Measurements from ENCODE around the gene MRPL34.
"Not testable (repeated sequence)": the region's sequence is repeated elsewhere in the genome, so short reads cannot be mapped to it uniquely, and the experiment has no call there.

The MRPL34 gene

GRCh38 chr19:17305517-17306284 is at the start of gene MRPL34:
TSS of gene MRPL34 (plus strand) at chr19:17305872. CDS start at chr19:17305893, 21 bp downstream.
- peak; percentile 89 for DNase-seq

DNA sequence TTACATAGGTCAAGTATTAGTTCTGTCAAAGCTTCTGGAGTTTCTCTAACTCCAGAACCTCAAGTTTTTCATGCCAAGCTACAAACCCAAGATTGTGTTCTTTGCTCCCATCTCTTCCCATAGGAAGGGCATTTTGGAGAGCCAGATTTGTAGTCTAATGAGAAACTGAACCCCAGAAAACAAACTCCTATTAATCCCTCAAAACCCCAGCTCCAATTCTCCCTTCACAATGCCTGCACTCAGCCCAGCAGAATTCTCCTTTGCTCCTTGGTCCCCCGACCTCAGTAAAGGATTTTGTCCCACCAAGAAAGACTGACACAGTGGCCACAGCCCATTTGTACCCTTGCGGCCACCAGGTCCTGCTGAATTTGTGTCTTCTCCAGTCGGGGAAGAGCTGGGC is 49.5 kb upstream of the MRPL34 start:
- no peak for DNase-seq

- DNase-seq = no peak
These were observed 46.4 kb upstream of the MRPL34 start for GRCh38 chr19:17259118-17259780.

DNA sequence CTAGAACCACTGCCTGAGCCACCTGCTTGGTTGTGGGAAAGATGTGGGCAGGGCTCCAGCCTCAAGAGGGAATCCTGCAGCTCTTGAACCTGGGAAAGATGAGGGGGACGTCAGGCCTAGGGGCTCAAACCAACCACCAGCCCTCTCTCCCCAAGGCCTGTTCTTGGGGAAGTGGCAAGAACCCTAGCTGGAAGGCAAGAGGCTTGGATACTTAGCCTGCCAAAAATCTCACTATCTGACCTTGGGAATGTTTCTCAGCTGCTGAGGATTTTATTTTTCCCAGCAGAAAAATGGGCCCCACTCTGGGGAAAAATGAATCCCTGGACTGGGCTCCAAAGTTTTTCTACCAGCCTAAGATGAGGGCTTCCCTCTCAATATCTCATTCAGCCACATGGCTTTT is 45.7 kb upstream of the MRPL34 start:
- no peak for DNase-seq

DNA sequence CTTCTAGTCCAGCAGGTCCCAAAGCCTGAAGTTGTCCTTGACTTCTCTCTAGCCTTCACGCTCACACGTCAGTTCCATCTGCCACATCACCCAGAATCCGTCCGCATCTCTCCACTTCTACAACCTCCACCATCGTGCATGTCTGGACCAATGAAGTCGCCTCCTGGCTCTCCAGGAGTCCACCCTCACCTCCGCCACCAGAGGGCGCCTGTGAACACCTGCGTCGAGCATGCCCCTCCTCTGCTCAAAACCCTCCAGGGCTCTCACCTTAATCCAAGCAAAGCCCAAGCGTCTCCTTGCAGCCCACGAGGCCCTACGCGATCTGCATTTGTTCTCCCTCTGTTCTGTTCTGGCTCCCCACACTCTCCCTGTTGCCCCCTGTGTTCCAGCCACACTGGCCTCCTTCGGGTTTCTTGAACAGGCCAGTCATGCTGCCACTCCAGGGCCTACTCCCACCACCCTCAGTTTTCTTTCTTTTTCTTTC is 44.8 kb upstream of the MRPL34 start:
- peak; percentile 88 for DNase-seq

- no peak for DNase-seq
These were observed 43.1 kb upstream of the MRPL34 start for GRCh38 chr19:17262557-17262956.

DNA sequence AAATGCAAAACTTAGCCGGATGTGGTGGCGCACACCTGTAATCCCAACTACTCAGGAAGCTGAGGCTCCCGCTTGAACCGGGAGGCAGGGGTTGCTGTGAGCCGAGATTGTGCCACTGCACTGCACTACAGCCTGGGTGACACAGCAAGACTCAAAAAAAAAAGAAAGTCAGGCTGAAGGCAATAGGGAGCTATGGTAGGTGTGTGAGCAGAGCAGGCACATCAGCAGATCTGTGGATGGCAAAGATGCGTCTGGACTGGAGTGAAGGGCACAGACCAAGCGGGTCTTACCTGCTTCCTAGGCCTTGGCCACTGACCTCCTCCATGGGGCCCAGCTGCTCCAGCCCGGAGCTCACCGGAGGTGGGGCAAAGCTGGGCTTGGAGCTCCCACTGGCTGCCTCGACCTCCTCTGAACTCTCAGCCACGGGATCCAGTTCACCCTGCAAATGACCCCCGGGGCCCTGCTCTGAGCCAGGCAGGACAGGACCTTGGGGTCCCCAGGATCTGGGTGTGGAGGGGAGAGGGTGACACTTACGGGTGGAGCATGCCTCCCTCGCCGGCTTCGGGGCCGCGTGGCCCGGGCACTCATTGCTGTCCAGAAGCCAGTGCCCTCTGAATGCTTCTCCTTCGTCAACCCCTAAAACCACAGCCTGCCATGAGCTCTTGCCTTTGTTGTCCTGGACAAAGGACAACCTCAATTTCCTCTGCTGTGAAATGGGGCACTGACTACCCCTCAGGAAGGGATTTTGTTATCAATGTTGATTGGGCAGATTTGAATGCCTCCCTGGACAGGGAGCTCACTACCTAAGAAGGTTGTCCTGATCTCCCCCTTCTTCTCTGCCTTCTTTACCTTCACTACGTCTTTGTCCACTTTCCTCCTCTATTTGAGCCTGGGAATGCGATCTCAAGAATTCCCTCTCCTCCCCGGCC is 41.7 kb upstream of the MRPL34 start:
- no peak for DNase-seq

GRCh38 chr19:17264641-17264979 is 41.1 kb upstream of the MRPL34 start, which contains the start of gene USHBP1:
TSS of gene USHBP1 (minus strand) at chr19:17264745. CDS start at chr19:17264299, 446 bp downstream.
- DNase-seq = no peak

DNA sequence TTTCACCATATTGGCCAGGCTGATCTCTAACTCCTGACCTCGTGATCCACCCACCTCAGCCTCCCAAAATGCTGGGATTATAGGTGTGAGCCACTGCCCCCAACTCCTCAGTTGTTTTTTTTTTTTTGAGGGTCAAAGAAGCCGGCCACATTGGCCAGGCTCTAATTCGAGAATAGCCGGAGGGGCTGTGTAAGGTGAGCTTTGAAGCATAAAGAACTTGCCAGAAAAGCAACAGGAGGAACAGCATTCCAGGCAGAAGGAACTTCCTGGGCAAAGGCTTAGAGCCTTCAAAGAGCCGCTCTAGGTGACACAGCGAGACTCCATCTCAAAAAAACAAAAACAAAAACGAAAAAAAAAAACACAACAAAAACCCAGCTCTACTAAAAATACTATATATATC is 39.6 kb upstream of the MRPL34 start:
- no peak for DNase-seq

- DNase-seq = no peak
These were observed 39.1 kb upstream of the MRPL34 start for GRCh38 chr19:17266589-17266974.

GRCh38 chr19:17266975-17267788 is 38.5 kb upstream of the MRPL34 start, which contains the start of gene BABAM1:
TSS of gene BABAM1 (plus strand) at chr19:17267443. CDS start at chr19:17268807, 1,364 bp downstream.
- DNase-seq = peak; percentile 87

DNA sequence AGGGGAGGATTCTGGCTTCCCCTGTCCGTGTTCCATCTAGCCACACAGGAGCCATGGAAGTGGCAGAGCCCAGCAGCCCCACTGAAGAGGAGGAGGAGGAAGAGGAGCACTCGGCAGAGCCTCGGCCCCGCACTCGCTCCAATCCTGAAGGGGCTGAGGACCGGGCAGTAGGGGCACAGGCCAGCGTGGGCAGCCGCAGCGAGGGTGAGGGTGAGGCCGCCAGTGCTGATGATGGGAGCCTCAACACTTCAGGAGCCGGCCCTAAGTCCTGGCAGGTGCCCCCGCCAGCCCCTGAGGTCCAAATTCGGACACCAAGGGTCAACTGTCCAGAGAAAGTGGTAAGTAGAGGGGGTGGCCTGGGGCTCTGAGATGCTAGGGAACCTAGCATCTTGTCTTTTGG is 36.9 kb upstream of the MRPL34 start:
- no peak for DNase-seq

DNA sequence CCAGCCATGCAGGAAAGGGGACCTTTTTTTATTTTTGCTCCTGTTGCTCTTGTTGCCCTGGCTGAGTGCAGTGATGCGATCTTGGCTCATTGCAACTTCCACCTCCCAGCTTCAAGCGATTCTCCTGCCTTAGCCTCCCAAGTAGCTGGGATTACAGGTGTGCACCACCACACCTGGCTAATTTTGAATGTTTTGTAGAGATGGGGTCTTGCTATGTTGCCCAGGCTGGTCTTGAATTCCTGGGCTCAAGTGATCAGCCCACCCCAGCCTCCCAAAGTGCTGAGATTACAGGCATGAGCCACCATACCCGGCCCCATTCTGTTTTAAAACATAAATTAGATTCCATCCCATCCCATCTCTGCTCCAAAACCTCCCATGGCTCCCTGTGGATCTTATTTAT is 30.8 kb upstream of the MRPL34 start:
- not testable (repeated sequence) for DNase-seq

GRCh38 chr19:17275441-17276175 is 30.1 kb upstream of the MRPL34 start:
- DNase-seq = no peak

GRCh38 chr19:17279436-17279835 is 26.2 kb upstream of the MRPL34 start:
- no peak for DNase-seq

DNA sequence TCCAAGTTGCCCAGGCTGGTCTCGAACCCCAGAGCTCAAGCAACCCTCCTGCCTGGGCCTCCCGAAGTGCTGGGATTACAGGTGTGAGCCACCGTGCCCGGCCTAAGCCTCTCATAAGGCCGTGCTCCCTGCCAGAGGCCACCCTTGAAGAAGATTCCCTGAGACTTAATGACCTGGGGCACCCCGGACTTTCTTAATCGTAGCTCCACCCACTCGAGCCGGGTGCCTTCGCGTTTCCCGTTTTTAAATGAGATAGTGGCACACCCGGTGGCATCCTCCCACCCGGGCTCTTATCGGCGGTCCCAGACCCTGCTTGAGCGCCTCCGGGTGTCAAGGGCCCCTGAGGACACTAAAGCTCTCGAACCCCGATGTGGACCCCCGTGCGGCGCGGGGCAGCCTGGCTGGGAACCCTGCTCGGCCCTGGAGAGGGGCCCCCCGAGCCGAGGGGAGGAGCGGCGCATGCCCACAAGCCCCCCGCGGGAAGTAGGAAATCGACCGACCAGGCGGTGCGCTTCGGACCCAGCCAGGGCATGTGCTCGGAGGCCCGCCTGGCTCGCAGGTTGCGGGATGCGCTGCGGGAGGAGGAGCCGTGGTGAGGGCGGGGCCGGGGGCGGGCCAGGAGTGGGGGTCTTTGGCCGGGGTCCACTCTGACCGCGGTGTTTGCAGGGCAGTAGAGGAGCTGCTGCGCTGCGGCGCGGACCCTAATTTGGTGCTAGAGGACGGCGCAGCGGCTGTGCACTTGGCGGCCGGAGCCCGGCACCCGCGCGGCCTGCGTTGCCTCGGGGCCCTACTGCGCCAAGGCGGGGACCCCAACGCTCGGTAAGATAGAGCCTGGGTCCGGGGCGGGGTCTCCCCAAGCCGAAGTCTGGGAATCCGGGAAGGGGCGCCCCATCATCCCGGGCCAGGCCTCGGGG is 24.0 kb upstream of the MRPL34 start, which contains the start of gene ANKLE1:
Gene ANKLE1 (plus strand): TSS at position 511 of the 914 bp plus-strand sequence. CDS start 20 bp downstream, at position 531.
- no peak for DNase-seq

- DNase-seq = peak; percentile 80
These were observed 23.1 kb upstream of the MRPL34 start for GRCh38 chr19:17282488-17283125.

GRCh38 chr19:17283504-17283996 is 22.1 kb upstream of the MRPL34 start:
- no peak for DNase-seq

DNA sequence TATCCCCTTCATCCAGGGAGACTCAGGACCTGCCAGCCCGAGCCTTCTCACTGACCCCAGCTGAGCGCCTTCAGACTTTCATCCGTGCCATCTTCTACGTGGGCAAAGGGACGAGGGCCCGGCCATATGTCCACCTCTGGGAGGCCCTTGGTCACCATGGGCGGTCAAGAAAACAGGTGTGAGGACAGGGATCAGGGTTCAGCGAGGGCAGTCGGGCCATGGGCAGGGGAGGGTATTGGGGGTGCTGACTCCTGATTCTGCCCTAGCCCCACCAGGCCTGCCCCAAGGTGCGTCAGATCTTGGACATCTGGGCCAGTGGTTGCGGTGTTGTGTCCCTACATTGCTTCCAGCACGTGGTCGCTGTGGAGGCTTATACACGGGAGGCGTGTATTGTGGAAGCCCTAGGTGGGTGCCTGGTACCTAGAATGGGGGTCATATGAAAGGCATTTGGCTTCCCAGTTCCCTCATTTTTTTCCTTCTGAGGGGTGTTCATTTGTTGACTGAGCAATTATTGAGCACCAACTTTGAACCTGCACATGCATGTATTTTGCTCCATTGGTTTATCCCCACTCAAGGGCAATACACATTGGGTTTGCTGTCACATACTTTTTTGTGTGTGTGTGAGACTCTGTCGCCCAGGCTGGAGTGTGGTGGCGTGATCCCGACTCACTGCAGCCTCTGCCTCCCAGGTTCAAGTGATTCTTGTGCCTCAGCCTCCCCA is 20.1 kb upstream of the MRPL34 start:
- DNase-seq = no peak
